Stimulated activated naive B cell treated with anti-CD40 and anti-IgM and Interleukin-4, amounts not matched to agents 10 μg/mL and 1 μg/mL and 100 μg/mL, for 72 hours (primary cell): ENCODE measurements around the gene HMGB2.

Source experiments
- ATAC-seq, 2 donors: fragments of 150-1000 bp; cut with Tn5 transposase; replicated peaks; 2 replicates each; pipeline ENCODE4 v1.10.0; 2021; ENCODE audit warnings: moderate library complexity in 1 of 2
- DNase-seq: peaks from one replicate; pipeline ENCODE4 v3.0.0; 2021
- H3K27ac Mint-ChIP-seq: one replicate; pipeline ENCODE4 v1.8.0; 2022; ENCODE audit warnings: mild to moderate bottlenecking, mixed read lengths
- H3K27me3 Mint-ChIP-seq, 2 donors: one replicate each; pipeline ENCODE4 v1.8.0; 2022; ENCODE audit warnings: mixed read lengths in 2 of 2
- H3K36me3 Mint-ChIP-seq, 2 donors: one replicate each; pipeline ENCODE4 v1.8.0; 2022; ENCODE audit warnings: mixed read lengths in 2 of 2, mild to moderate bottlenecking in 1 of 2
- H3K4me1 Mint-ChIP-seq, 2 donors: one replicate each; pipeline ENCODE4 v1.8.0; 2022; ENCODE audit warnings: mixed read lengths in 2 of 2, mild to moderate bottlenecking in 1 of 2
- H3K4me3 Mint-ChIP-seq, 2 donors: one replicate each; pipeline ENCODE4 v1.8.0; 2022; ENCODE audit warnings: mild to moderate bottlenecking in 2 of 2, mixed read lengths in 2 of 2, moderate library complexity in 1 of 2
- H3K9me3 Mint-ChIP-seq, 2 donors: one replicate each; pipeline ENCODE4 v1.8.0; 2022; ENCODE audit warnings: mixed read lengths in 2 of 2, mild to moderate bottlenecking in 1 of 2

Gene HMGB2

DNA sequence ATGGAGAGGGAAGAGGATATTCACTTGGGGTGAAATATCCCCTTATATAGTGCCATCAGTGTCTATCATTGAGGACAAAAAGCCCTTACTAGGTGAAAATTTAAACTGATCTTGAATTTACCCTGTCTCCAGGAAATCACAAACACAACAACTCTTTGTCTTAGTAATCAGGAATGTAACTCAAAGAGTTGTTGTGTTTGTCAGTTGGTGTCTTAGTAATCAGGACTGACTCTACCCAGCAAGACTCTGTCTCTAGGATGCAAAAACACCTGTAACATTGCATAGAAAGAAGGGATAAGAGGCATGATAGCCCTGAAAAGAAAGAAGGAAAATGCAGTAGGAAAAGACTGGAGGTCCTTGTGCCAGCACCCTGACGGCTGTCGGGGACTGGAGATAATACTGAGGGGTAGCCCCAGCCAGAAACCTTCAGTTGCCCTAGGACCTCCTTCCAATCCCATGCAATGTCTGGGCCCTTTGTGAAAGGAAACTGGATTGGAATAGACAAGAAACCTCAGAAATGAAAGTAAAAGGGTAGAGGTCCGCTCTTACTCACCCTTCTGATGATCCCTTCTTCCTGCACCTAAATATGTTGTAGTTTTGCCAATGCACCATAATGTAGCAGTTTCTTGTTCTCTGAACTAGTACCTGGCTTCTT is 45.3 kb downstream of the HMGB2 start:
- Mint-ChIP-seq H3K36me3 (peaks cover 12 to 13% of the 10 kb centered on the region in 2 donors), H3K27ac (peak overlapping the region; percentile 37), H3K4me3 (no peak overlapping the region), H3K27me3 (no peaks in the 10 kb centered on the region), H3K4me1 (peaks cover 0 to 6% of the 10 kb centered on the region in 2 donors), H3K9me3 (no peaks in the 10 kb centered on the region)
- DNase-seq (no peak), ATAC-seq (no peak)

DNA sequence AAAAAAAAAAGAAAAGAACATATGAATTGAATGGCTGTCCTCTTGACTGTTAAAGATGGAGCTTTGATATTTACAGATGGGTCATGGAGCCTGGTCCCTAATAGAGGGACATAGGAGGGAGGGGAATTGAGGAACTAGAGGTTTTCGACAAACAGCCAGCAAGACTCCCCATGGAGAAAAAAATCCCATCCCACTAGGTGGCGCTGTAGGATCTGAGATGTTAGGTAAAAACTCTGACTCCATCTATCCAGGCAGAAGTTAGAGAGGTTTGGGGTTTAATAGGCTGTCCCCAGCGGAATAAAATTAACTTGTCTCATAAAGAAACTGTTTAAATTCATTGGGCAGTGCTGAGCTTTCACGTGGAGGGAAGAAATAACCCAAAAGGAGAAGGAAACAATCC is 45.9 kb downstream of the HMGB2 start:
- ATAC-seq (peak; percentile 34 to 43), DNase-seq (peak; percentile 7)
- H3K27me3 Mint-ChIP-seq, result no peaks in the 10 kb centered on the region
- H3K36me3 Mint-ChIP-seq, result peaks cover 12 to 17% of the 10 kb centered on the region in 2 donors
- no peak overlapping the region for H3K4me3 Mint-ChIP-seq
- H3K27ac Mint-ChIP-seq, result no peak overlapping the region
- H3K4me1 Mint-ChIP-seq, result peaks cover 0 to 6% of the 10 kb centered on the region in 2 donors
- H3K9me3 Mint-ChIP-seq, result no peaks in the 10 kb centered on the region

- Mint-ChIP-seq H3K36me3 (peaks cover 14 to 19% of the 10 kb centered on the region in 2 donors), H3K4me3 (no peak overlapping the region), H3K9me3 (peaks cover under 1 to 2% of the 10 kb centered on the region in 2 donors), H3K27me3 (no peaks in the 10 kb centered on the region), H3K4me1 (peaks cover 0 to 6% of the 10 kb centered on the region in 2 donors), H3K27ac (no peak overlapping the region)
- ATAC-seq, result no peak
- DNase-seq, result no peak
Measured at GRCh38 chr4:173287486-173287885, 46.7 kb downstream of the HMGB2 start.

DNA sequence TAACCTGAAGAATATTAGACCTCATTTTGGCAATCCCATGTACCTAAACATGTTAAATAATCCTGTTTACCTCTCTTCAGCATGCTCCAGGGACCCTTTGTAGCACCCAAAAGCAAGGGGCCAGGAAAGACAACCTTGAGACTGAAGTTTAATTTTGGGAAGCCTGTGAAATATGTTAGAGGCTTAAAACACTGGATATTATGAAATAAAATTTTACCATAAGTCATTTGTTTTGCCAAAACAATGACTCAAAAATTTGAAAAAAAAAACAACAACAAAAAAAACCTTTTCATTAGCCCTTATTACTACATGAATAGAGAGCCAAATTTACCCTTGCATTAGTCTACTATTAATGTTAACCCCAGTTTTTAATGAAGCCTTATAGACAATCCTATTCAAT is 49.7 kb downstream of the HMGB2 start:
- Mint-ChIP-seq H3K4me3 (no peak overlapping the region), H3K9me3 (peaks cover 10 to 13% of the 10 kb centered on the region in 2 donors), H3K27me3 (no peaks in the 10 kb centered on the region), H3K36me3 (peaks cover 31 to 34% of the 10 kb centered on the region in 2 donors), H3K4me1 (peaks cover 6 to 14% of the 10 kb centered on the region in 2 donors), H3K27ac (no peak overlapping the region)
- no peak for ATAC-seq
- no peak for DNase-seq

GRCh38 chr4:173282626-173283025 is 51.5 kb downstream of the HMGB2 start:
- ATAC-seq (no peak), DNase-seq (no peak)
- H3K27ac Mint-ChIP-seq, result no peak overlapping the region
- H3K4me1 Mint-ChIP-seq, result peaks cover 6 to 24% of the 10 kb centered on the region in 2 donors
- peaks cover 40% of the 10 kb centered on the region in 2 donors for H3K36me3 Mint-ChIP-seq
- H3K9me3 Mint-ChIP-seq, result peaks cover 15 to 16% of the 10 kb centered on the region in 2 donors
- H3K27me3 Mint-ChIP-seq, result no peaks in the 10 kb centered on the region
- no peak overlapping the region for H3K4me3 Mint-ChIP-seq

DNA sequence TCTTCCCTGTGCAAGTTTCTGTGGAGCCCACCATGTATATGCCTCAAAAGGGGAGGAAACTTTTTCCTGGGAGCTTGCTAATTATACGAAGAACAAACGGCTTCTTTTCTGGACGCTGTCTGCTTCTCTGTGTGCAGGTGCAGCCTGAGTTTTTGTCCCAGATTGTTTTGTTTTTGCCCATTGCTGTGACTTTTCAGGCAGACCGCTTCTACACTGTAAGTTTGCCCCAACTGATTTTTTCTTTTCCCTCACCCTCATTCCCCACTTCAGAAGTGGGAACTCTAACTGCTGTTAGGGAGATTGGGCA is 51.9 kb downstream of the HMGB2 start:
- H3K36me3 Mint-ChIP-seq, result peaks cover 41 to 42% of the 10 kb centered on the region in 2 donors

DNA sequence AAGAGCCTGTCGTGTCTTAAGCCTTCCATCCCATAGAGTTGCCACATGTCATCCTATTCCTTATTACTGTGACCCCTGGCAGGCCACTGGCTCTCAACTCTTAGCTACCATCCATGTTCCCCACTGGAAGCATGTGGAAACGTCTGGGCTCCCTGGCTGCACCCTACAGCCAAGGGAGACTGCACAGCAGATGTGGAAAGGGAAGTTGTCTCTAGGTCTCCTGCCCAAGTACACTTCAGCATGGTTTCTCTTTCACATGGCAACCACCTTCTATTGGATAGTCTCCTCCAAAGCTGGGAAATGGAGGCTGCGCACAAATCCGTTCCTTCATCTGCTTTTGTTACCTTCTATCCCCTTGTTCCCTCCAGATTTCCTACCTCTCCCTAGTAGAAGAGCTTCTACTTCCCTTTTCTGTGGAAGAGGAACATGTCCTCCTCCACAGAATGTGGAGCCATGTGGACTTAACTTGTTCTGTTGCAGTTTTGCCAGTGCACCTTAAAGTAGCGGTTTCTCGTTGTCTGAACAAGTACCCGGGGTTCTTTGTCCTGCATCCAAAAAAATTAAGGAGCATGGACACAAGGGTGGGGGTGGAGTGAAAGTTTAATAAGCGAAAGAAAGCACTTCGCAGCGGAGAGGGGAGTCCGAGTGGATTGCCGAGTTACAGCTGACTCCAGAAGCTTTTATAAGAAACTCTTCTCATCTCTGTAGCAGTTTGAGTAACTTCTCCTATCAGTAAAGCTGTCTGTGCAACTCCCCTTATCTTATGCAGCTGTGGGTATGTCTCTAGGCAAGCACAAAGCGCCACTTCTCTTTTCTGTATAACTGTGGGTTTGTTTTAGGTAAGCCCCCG is 52.5 kb downstream of the HMGB2 start:
- Mint-ChIP-seq H3K9me3 (peaks cover 15 to 16% of the 10 kb centered on the region in 2 donors), H3K4me3 (no peak overlapping the region)

More for the DNA sequence above, 51.9 kb downstream of the HMGB2 start:
- Mint-ChIP-seq H3K4me1 (peaks cover 6 to 24% of the 10 kb centered on the region in 2 donors), H3K9me3 (peaks cover 15 to 16% of the 10 kb centered on the region in 2 donors), H3K27ac (no peak overlapping the region), H3K27me3 (no peaks in the 10 kb centered on the region), H3K4me3 (no peak overlapping the region)
- ATAC-seq (no peak), DNase-seq (no peak)

More for the DNA sequence above, 52.5 kb downstream of the HMGB2 start:
- peak overlapping the region; percentile 27 for H3K27ac Mint-ChIP-seq
- ATAC-seq, result no peak
- DNase-seq, result no peak
- no peaks in the 10 kb centered on the region for H3K27me3 Mint-ChIP-seq
- H3K4me1 Mint-ChIP-seq, result peaks cover 6 to 24% of the 10 kb centered on the region in 2 donors
- peaks cover 41 to 42% of the 10 kb centered on the region in 2 donors for H3K36me3 Mint-ChIP-seq
